SJCRH30 (cell line): ENCODE measurements around the gene GPD1L. TPM values are rescaled to one million over a fixed set of nuclear protein-coding genes. Genes with fewer than 3 reads are reported as not detected.
"Not testable (repeated sequence)": the region's sequence is repeated elsewhere in the genome, so short reads cannot be mapped to it uniquely, and the experiment has no call there.

Source experiments
- DNase-seq, 2 experiments: peaks; one replicate each; pipeline ENCODE4 v3.0.0-alpha.2; 2015 to 2020
- H3K27ac ChIP-seq: fragments of 250-450 bp; sonication (Bioruptor Pico); 2 replicates; pipeline ENCODE4 v1.5.1; 2020; ENCODE audit warnings: mild to moderate bottlenecking, moderate library complexity
- H3K27me3 ChIP-seq: fragments of 250-450 bp; sonication (Bioruptor Pico); 2 replicates; pipeline ENCODE4 v1.5.1; 2020; ENCODE audit warnings: mild to moderate bottlenecking, moderate library complexity
- H3K36me3 ChIP-seq: fragments of 250-450 bp; sonication (Bioruptor Pico); 2 replicates; pipeline ENCODE4 v1.5.1; 2020; ENCODE audit warnings: mild to moderate bottlenecking, moderate library complexity
- H3K4me1 ChIP-seq: fragments of 250-450 bp; sonication (Bioruptor Pico); 2 replicates; pipeline ENCODE4 v1.5.1; 2020; ENCODE audit warnings: mild to moderate bottlenecking, moderate library complexity
- H3K4me3 ChIP-seq: fragments of 250-450 bp; sonication (Bioruptor Pico); 2 replicates; pipeline ENCODE4 v1.5.1; 2020; ENCODE audit warnings: mild to moderate bottlenecking, moderate library complexity
- H3K9me3 ChIP-seq: fragments of 250-450 bp; sonication (Bioruptor Pico); replicated peaks from 2 replicates; pipeline ENCODE4 v1.5.1; 2020; ENCODE audit warnings: mild to moderate bottlenecking, moderate library complexity
- total RNA-seq: library from RNA; depleted of rRNA; stranded (reverse); fragments of >200 nt; shearing (Covaris generic); gene quantifications from 2 replicates; pipeline ENCODE4 v1.2.3, GENCODE V29; 2014

GPD1L gene
- total RNA-seq, 1 experiment from 2014 or later, result 4.8 TPM

DNA sequence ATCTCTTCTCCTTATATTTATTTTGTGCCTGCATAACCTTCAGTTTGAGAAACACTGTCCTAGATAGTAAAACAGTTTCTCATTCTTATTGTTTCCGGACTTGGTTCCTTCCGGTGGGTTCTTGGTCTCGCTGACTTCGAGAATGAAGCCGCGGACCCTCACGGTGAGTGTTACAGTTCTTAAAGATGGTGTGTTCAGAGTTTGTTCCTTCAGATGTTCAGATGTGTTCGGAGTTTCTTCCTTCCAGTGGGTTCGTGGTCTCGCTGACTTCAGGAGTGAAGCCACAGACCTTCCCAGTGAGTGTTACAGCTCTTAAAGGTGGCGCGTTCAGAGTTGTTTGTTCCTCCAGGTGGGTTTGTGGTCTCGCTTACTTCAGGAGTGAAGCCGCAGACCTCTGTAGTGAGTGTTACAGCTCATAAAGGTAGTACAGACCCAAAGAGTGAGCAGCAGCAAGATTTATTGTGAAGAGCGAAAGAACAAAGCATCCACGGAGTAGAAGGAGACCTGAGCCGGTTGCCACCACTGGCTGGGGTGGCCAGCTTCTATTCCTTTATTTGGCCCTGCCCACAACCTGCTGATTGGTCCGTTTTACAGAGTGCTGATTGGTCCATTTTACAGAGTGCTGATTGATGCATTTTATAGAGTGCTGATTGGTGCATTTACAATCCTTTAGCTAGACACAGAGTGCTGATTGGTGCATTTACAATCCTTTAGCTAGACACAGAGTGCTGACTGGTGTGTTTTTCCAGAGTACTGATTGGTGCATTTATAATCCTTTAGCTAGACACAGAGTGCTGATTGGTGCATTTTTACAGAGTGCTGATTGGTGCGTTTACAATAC, 8.3 kb downstream of the GPD1L start:
- H3K27ac ChIP-seq, DNase-seq, H3K4me3 ChIP-seq, H3K27me3 ChIP-seq, H3K36me3 ChIP-seq, H3K9me3 ChIP-seq: not testable (repeated sequence)
- peaks cover 11% of the 10 kb centered on the region; the same call in 1 of the 2 replicates for H3K4me1 ChIP-seq

DNA sequence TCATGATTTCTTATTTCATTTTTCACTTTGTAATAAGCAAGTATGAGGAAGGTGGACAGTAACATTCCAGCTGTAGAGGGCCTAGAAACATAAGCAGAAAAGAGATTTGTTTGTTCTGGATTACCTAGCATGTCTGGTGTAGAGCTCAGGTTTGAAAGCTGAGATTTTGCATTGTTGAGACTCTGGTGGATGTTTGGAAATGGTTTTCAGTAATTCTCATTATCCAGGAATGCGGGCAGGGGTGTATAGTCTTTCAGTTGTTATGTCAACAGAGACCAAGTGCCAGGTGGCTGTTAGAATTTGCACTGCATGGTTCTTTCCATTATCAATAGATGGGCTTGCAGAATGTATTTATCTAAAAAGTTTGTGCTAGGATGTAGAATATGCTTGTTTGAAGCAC, 10.9 kb downstream of the GPD1L start:
- no peak overlapping the region for H3K27ac ChIP-seq
- no peak overlapping the region for H3K4me3 ChIP-seq
- peak in 1 of 2 experiments; percentile 11 for DNase-seq
- H3K9me3 ChIP-seq, result no peaks in the 10 kb centered on the region
- H3K4me1 ChIP-seq, result peaks cover 11% of the 10 kb centered on the region; the same call in 1 of the 2 replicates
- no peaks in the 10 kb centered on the region for H3K27me3 ChIP-seq
- no peaks in the 10 kb centered on the region for H3K36me3 ChIP-seq

DNA sequence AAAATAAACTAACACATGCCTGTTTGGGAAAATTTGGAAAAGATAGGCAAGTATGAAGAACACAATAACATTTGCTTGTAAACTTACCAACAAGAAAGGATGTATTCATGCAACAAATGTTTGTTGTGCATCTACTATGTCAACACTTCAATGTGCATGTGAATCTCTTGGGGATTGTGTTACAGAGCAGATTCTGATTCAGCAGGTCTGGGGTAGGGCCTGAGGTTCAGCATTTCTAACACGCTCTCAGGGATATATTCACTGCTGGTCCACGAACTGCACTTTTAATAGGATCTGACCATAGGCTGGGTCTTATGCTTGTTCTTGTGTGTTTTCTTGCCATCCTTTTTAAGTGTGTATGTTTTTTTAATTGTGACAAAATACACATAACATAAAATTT, 11.8 kb downstream of the GPD1L start:
- no peak for DNase-seq
- peaks cover 11% of the 10 kb centered on the region; the same call in 1 of the 2 replicates for H3K4me1 ChIP-seq
- H3K27ac ChIP-seq, result no peak overlapping the region
- H3K9me3 ChIP-seq, result no peaks in the 10 kb centered on the region
- no peaks in the 10 kb centered on the region for H3K36me3 ChIP-seq
- H3K4me3 ChIP-seq, result no peak overlapping the region
- H3K27me3 ChIP-seq, result no peaks in the 10 kb centered on the region

DNA sequence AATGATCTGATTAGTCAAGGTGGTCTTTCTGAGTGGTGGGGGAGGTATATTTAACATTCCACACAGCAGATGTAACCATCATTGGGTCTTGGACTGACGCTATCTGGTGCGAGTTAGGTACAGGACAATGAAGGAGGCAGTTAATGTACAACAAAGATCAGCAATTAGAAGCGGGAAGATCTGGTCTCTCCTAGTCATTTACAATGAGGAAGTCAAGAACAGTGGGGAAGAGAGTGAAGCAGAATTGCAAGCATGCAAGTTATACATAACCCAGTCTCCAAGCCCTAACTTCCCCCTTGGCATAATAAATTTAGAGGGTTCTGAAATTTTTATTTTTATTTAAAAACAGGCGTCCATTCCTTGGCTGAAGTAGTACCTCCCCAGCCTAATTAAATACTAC, 14.1 kb downstream of the GPD1L start:
- no peaks in the 10 kb centered on the region for H3K9me3 ChIP-seq
- no peak for DNase-seq
- peaks cover 11% of the 10 kb centered on the region; the same call in 1 of the 2 replicates for H3K4me1 ChIP-seq
- H3K4me3 ChIP-seq, result no peak overlapping the region
- no peak overlapping the region; the same call in 1 of the 2 replicates for H3K27ac ChIP-seq
- no peaks in the 10 kb centered on the region for H3K27me3 ChIP-seq
- H3K36me3 ChIP-seq, result no peaks in the 10 kb centered on the region

DNA sequence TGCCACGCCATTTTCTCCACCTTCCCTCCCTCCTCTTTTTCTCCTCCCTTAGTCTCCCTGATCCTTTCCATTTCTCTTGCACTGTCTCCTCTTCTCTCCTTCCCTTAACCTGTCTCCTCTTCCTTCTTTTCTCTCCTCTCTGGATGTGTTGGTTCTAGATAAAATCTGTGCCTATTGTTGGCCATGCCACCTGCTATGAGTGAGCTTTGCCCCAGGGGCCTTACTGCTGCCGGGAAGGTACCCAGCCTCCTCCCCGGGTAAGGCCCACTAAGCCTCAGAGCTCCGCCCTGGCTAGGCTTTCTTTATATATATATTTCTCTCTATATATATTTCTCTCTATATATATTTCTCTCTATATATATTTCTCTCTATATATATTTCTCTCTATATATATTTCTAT, 14.7 kb downstream of the GPD1L start:
- Histone ChIP-seq H3K4me1 (peaks cover 11% of the 10 kb centered on the region; the same call in 1 of the 2 replicates), H3K9me3 (no peaks in the 10 kb centered on the region), H3K27me3 (no peaks in the 10 kb centered on the region), H3K27ac (no peak overlapping the region; the same call in 1 of the 2 replicates), H3K36me3 (no peaks in the 10 kb centered on the region), H3K4me3 (no peak overlapping the region)
- DNase-seq, result no peak

DNA sequence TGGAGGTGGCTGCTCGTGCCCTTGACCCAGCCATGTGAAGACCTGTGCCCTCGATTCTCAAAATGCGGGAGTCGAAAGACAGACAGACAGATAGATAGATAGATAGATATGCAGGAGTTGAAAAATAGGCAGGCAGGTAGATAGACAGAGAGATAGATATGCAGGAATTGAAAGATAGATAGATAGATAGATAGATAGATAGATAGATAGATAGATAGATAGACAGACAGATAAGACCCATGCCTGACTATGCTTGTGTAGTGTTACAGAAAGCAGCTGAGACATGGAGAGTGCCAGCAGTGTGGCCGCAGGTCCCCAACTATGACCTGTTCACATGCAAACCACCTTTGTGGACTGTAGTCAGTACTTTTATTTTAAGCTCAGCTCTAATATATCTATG, 17.2 kb downstream of the GPD1L start:
- no peaks in the 10 kb centered on the region for H3K27me3 ChIP-seq
- no peak for DNase-seq
- H3K36me3 ChIP-seq, result no peaks in the 10 kb centered on the region
- no peak overlapping the region for H3K27ac ChIP-seq
- no peaks in the 10 kb centered on the region for H3K9me3 ChIP-seq
- no peak overlapping the region for H3K4me3 ChIP-seq
- H3K4me1 ChIP-seq, result no peaks in the 10 kb centered on the region

DNA sequence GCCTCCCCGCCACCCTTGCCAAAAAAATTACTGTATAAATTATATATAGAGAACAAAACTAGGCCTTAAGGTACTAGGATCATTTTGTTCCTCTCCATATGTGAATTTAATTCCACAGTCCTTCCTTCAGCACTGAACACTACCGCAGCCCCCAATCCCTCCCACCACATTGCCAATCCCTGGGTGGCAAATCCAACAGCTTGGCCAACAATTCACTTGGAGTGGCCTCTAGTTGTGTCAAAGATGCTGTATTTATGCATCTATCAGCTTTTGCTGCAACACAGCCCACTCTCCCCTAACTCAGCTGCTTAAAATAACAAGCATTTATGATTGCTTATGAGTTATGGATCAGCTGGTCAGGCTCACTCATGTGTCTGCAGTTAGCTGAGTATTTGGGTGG, 18.6 kb downstream of the GPD1L start:
- Histone ChIP-seq H3K27ac (no peak overlapping the region), H3K4me1 (no peaks in the 10 kb centered on the region), H3K9me3 (no peaks in the 10 kb centered on the region), H3K27me3 (no peaks in the 10 kb centered on the region), H3K4me3 (no peak overlapping the region), H3K36me3 (no peaks in the 10 kb centered on the region)
- no peak for DNase-seq

DNA sequence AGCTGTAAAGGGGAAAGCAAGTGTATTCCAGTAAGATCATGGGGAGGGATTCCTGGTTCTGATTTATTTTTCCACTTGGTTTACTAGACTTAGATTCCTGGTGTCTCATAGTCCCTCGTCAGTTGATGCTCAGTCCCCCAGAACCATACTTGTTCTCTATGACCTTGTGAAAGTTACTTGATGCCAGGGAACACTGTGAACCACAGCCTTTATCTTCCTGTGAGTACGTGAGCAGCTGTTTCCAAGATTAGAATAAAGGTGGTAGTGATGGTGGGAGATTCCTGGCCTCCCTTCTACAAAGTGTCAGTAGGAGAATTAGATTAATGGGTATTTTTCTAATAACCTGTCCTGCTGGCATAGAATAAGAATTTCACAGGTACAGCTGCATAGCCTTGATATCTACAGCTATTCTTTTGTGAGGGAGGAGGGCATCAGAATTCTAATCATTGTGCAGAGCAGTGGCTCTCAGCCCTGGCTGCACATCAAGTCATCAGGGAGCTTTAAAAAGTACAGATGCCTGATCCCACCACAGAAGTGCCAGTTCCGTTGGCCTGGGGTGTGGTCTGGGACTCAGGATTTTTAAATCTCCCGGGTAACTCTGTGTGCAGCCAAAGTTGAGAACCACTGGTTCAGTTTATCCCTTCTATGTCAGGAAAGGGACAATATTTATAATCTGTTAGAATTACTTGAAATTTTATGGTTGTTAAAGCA, 20.0 kb downstream of the GPD1L start:
- Histone ChIP-seq H3K27me3 (no peaks in the 10 kb centered on the region), H3K4me1 (no peaks in the 10 kb centered on the region), H3K36me3 (no peaks in the 10 kb centered on the region), H3K4me3 (no peak overlapping the region), H3K27ac (no peak overlapping the region), H3K9me3 (no peaks in the 10 kb centered on the region)
- no peak for DNase-seq

DNA sequence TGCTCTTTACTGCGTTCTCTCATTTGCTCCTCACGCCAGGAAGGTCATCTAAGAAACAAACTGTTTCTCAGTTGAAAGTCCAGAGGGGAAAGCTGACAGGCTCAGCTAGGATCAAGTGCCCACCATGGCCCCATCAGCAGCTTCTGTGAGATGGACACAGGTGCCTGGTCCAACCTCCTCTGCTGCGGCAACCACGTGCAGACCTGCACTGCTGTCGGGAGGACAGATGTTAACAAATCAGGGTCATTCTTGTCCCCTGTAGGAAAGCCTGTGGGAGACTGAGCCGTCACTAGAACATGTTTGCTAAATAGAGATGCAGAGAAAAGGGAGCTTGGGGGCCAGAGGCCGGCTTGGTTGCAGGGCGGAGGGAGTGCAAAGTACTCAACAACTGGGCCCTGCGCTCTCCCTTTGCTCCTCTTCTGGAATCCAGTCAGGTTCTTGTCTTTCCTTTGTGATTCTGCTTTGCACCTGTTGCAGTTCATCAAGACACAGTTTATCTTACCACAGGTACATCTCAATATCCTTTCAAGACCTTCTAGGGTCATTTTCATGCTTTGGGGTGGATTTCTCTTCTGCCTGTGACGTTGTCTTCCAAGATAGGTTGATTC, 20.9 kb downstream of the GPD1L start:
- no peak overlapping the region for H3K4me3 ChIP-seq
- no peaks in the 10 kb centered on the region for H3K9me3 ChIP-seq
- DNase-seq, result no peak
- H3K36me3 ChIP-seq, result no peaks in the 10 kb centered on the region
- no peaks in the 10 kb centered on the region for H3K27me3 ChIP-seq
- H3K27ac ChIP-seq, result no peak overlapping the region
- H3K4me1 ChIP-seq, result no peaks in the 10 kb centered on the region

DNA sequence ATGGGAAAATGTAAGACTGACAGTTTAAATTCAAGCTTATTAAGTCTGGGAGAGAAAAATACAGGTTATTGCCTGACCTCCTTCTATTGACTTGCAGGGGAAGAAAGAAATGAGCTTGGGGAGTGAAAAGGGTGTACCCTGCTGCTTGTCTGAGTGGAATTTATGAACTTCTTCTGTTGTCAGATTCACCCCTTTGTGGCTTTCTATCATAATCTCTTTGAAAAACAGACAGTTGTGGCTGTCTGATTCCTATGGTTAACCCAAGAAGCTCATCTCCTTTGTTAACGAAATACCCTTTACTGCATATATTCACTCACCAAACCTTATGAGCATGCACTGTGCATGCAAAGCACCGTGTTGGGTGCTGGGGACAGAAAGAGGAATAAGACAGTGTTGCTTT, 22.5 kb downstream of the GPD1L start:
- H3K36me3 ChIP-seq, result no peaks in the 10 kb centered on the region
- DNase-seq, result no peak
- no peaks in the 10 kb centered on the region for H3K27me3 ChIP-seq
- H3K9me3 ChIP-seq, result no peaks in the 10 kb centered on the region
- H3K4me1 ChIP-seq, result no peaks in the 10 kb centered on the region
- H3K4me3 ChIP-seq, result no peak overlapping the region
- H3K27ac ChIP-seq, result no peak overlapping the region

DNA sequence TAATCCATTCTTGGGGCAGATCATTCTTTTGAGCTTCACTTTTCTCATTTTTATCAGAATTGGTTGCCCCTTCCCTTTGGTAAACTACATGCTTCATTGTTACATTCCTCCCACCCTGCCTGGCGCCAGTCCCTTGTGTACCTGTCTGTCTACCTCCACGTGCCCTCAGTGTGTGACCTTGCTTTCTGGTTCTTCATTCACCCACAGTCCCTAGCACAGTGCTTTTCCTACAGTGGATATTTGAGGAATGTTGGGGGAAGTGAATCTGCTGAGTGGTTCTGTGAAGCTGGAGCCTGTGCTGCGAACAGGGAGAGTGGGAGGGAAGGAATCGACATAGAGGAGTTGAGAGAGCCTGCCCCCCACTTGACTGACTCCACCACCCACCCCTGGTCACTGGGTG, 23.4 kb downstream of the GPD1L start:
- H3K36me3 ChIP-seq, result no peaks in the 10 kb centered on the region
- no peaks in the 10 kb centered on the region for H3K4me1 ChIP-seq
- H3K9me3 ChIP-seq, result no peaks in the 10 kb centered on the region
- DNase-seq, result no peak
- no peaks in the 10 kb centered on the region for H3K27me3 ChIP-seq
- no peak overlapping the region for H3K27ac ChIP-seq
- H3K4me3 ChIP-seq, result no peak overlapping the region

DNA sequence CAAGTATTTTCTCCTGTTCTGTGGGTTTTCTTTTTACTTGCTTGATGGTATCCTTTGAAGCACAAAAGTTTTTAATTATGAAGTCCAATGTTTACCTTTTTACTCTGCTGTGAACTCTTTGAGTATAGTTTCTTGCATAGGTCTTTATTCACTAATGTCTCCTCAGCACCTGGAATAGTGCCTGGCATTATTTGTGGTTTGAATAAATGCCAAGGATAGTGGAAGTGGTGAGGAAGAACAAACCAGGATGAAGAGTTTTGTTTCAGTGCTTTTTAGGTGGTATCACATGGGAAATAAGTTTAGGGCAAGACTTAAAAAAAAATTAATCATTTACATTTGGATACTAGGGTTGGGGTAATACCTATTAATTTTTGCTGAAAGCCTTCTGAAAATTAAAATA, 25.7 kb downstream of the GPD1L start:
- H3K27me3 ChIP-seq, result no peaks in the 10 kb centered on the region
- no peaks in the 10 kb centered on the region for H3K9me3 ChIP-seq
- H3K4me1 ChIP-seq, result no peaks in the 10 kb centered on the region
- no peak for DNase-seq
- H3K36me3 ChIP-seq, result no peaks in the 10 kb centered on the region
- no peak overlapping the region for H3K4me3 ChIP-seq
- no peak overlapping the region for H3K27ac ChIP-seq

DNA sequence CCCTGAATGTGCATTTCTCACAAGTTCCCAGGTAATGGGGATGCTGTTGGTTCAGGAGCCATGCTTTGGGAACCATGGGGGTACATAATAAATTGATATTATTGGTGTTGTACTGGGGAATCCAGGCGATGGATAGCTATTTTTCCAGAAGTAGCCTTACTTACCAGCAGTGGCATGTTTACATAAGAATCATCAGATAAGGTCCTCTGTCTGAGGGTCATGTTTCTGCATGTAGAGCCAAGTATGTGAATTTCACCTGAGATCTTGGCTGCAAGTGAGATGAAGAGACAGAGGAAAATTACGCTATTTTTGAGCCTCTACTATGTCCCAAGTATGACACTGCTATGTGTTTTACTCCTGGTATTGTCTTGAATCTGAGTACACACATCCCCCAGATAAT, 26.3 kb downstream of the GPD1L start:
- Histone ChIP-seq H3K9me3 (no peaks in the 10 kb centered on the region), H3K4me1 (no peaks in the 10 kb centered on the region), H3K36me3 (no peaks in the 10 kb centered on the region), H3K27me3 (no peaks in the 10 kb centered on the region), H3K4me3 (no peak overlapping the region), H3K27ac (no peak overlapping the region)
- no peak for DNase-seq

DNA sequence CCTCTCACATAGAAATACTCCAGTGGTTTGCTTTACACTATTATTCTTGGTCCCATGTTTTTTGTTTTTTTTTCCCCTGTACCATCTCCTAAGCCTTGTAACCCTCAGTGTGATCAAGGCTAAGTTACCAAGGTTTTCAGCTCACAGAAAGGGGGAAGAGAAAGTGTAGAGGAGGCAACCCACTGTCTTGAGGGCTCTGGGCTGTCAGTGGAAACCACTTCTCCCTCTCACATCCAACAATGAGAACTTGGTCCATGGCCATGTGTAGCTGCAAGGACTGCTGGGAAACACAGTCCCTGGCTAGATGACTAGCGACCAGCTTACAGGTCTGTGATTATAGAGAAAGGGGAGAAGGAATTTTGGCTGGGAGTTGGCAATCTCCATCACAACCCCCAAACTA, 30.3 kb downstream of the GPD1L start:
- no peak overlapping the region for H3K4me3 ChIP-seq
- no peaks in the 10 kb centered on the region for H3K9me3 ChIP-seq
- H3K36me3 ChIP-seq, result no peaks in the 10 kb centered on the region
- no peak for DNase-seq
- H3K27me3 ChIP-seq, result no peaks in the 10 kb centered on the region
- no peaks in the 10 kb centered on the region for H3K4me1 ChIP-seq
- no peak overlapping the region for H3K27ac ChIP-seq

DNA sequence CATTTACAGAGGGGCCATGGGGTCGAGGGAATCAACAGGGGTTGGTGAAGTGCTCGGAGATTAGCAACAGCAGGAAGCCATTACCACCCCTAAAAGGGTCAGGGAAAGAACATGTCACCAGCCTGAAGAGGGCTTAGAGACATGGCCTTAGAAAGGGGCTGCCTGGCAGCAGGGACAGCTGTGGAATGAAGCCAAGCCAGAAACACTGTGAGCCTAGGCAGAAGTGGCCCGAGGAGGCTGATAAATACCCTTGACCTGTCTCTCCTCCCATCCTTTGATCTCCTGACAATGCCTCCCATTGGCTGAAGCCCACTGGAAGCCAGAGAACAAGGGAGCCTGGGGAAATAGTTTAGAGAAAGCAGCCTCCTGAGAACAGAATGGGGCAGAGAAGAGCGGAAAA, 31.4 kb downstream of the GPD1L start:
- H3K36me3 ChIP-seq, result no peaks in the 10 kb centered on the region
- DNase-seq, result no peak
- H3K27ac ChIP-seq, result no peak overlapping the region
- H3K9me3 ChIP-seq, result no peaks in the 10 kb centered on the region
- no peaks in the 10 kb centered on the region for H3K4me1 ChIP-seq
- H3K4me3 ChIP-seq, result no peak overlapping the region
- no peaks in the 10 kb centered on the region for H3K27me3 ChIP-seq
